ENCODE results near the gene ECHDC3.

The ECHDC3 gene

GRCh38 chr10:11750420-11750819 is 8.2 kb downstream of the ECHDC3 start:
- no peak for DNase-seq (ENCODE audit: low read depth)
- H3K4me3 ChIP-seq (replicated peaks; ENCODE audit: low read depth, low read length) = no peak overlapping the region
- TF ChIP-seq CTCF (IDR thresholded peaks at IDR 0.05; ENCODE audit: low read length, missing control alignments) = no peak

GRCh38 chr10:11754173-11754572 is 12.0 kb downstream of the ECHDC3 start:
- DNase-seq (ENCODE audit: low read depth) = no peak
- H3K4me3 ChIP-seq (replicated peaks; ENCODE audit: low read depth, low read length) = no peak overlapping the region
- TF ChIP-seq CTCF (IDR thresholded peaks at IDR 0.05; ENCODE audit: low read length, missing control alignments) = no peak

GRCh38 chr10:11754620-11755019 is 12.4 kb downstream of the ECHDC3 start:
- no peak for TF ChIP-seq CTCF (IDR thresholded peaks at IDR 0.05; ENCODE audit: low read length, missing control alignments)
- no peak overlapping the region for H3K4me3 ChIP-seq (replicated peaks; ENCODE audit: low read depth, low read length)
- no peak for DNase-seq (ENCODE audit: low read depth)

- DNase-seq (ENCODE audit: low read depth) = no peak
- TF ChIP-seq CTCF (IDR thresholded peaks at IDR 0.05; ENCODE audit: low read length, missing control alignments) = no peak
- H3K4me3 ChIP-seq (replicated peaks; ENCODE audit: low read depth, low read length) = no peak overlapping the region
Observed at GRCh38 chr10:11755512-11756263, 13.5 kb downstream of the ECHDC3 start.

GRCh38 chr10:11756766-11757315 is 14.7 kb downstream of the ECHDC3 start:
- no peak overlapping the region for H3K4me3 ChIP-seq (replicated peaks; ENCODE audit: low read depth, low read length)

GRCh38 chr10:11757454-11757820 is 15.3 kb downstream of the ECHDC3 start:
- DNase-seq (ENCODE audit: low read depth) = peak; percentile 89
- no peak for TF ChIP-seq CTCF (IDR thresholded peaks at IDR 0.05; ENCODE audit: low read length, missing control alignments)
- H3K4me3 ChIP-seq (replicated peaks; ENCODE audit: low read depth, low read length) = no peak overlapping the region

More at GRCh38 chr10:11756766-11757315, 14.7 kb downstream of the ECHDC3 start:
- no peak for TF ChIP-seq CTCF (IDR thresholded peaks at IDR 0.05; ENCODE audit: low read length, missing control alignments)
- DNase-seq (ENCODE audit: low read depth) = no peak
